MCF 10A (cell line): ENCODE measurements around the gene RAP1GDS1. TPM values are rescaled to one million over a fixed set of nuclear protein-coding genes. Genes with fewer than 3 reads are reported as not detected.
A peak's percentile ranks its signal among the peaks of the same experiment; 100 is the strongest.

ENCODE experiments used
- Bru-seq: library from RNA; stranded (reverse); fragments of 400-500 nt; gene quantifications from one replicate; lab custom pipeline; 2021; lab: Mats Ljungman, UMichigan
- BruChase-seq, 2 experiments: library from RNA; stranded (reverse); fragments of 400-500 nt; gene quantifications; one replicate each; lab custom pipeline; 2021; lab: Mats Ljungman, UMichigan
- BruUV-seq: library from RNA; stranded (reverse); fragments of 400-500 nt; replicated peaks from 2 replicates; lab custom pipeline; 2021; lab: Mats Ljungman, UMichigan
- CTCF ChIA-PET: fragments of 300-600 bp; sonication (Branson Sonifier 250); formaldehyde crosslinking; extraction: SDS; loops from one replicate; lab custom pipeline; 2021; ENCODE audit warnings: antibody characterized with exemption, inconsistent platforms; lab: Yijun Ruan, JAX
- POLR2A ChIA-PET: fragments of 300-600, 350-650 bp; sonication (Branson Sonifier 250); formaldehyde crosslinking; extraction: SDS; loops from one replicate; lab custom pipeline; 2020; ENCODE audit warnings: antibody characterized with exemption, inconsistent platforms; lab: Yijun Ruan, JAX
- DNase-seq: peaks from one replicate; pipeline ENCODE4 v3.0.0-alpha.2; 2018; ENCODE audit not compliant: unreplicated experiment
- H3K27ac Mint-ChIP-seq: one replicate; pipeline ENCODE4 v1.8.0; 2022; ENCODE audit warnings: mild to moderate bottlenecking, low read depth, mixed read lengths; ENCODE audit not compliant: unreplicated experiment
- H3K27me3 Mint-ChIP-seq: one replicate; pipeline ENCODE4 v1.8.0; 2022; ENCODE audit warnings: mixed read lengths; ENCODE audit not compliant: insufficient read depth, unreplicated experiment
- H3K36me3 Mint-ChIP-seq: one replicate; pipeline ENCODE4 v1.8.0; 2022; ENCODE audit warnings: mild to moderate bottlenecking, moderate library complexity, mixed read lengths; ENCODE audit not compliant: insufficient read depth, unreplicated experiment
- H3K4me1 Mint-ChIP-seq: one replicate; pipeline ENCODE4 v1.8.0; 2022; ENCODE audit warnings: mixed read lengths; ENCODE audit not compliant: insufficient read depth, unreplicated experiment
- H3K4me3 Mint-ChIP-seq: one replicate; pipeline ENCODE4 v1.8.0; 2022; ENCODE audit warnings: mild to moderate bottlenecking, moderate library complexity, mixed read lengths; ENCODE audit not compliant: unreplicated experiment
- H3K9me3 Mint-ChIP-seq: one replicate; pipeline ENCODE4 v1.8.0; 2022; ENCODE audit warnings: mixed read lengths; ENCODE audit not compliant: unreplicated experiment
- CTCF ChIP-seq: fragments of 200-600 bp; IDR thresholded peaks from one replicate; pipeline ENCODE4 v1.8.0; 2022; ENCODE audit warnings: antibody characterized with exemption, mild to moderate bottlenecking; ENCODE audit not compliant: unreplicated experiment
- intact Hi-C: fragments of 100-400 bp; cut with micrococcal nuclease; formaldehyde crosslinking; loops from 2 replicates; pipeline ENCODE4 v1.14.1; 2022
- long read RNA-seq: library from polyadenylated mRNA; stranded (forward); transcript quantifications from one replicate; pipeline ENCODE4 v2.0.0, GENCODE V29; 2022
- total RNA-seq: library from RNA; stranded (reverse); gene quantifications from 2 replicates; pipeline ENCODE4 v1.2.3, GENCODE V29; 2022

Gene RAP1GDS1
- total RNA-seq (61.3 and 68.9 TPM in 2 replicates), Bru-seq, nascent RNA (percentile 87 among the genes with signal in this experiment), BruChase-seq, experiment 1, labeled RNA remaining after a 6-hour chase (percentile 69 among the genes with signal in this experiment), BruChase-seq, experiment 2, labeled RNA remaining after a 2-hour chase (percentile 75 among the genes with signal in this experiment)
- long read RNA-seq, transcript RAP1GDS1-205 (15 exons, 3,681 nt) = major isoform, 78 of 178 reads
- long read RNA-seq, transcript RAP1GDS1-202 (15 exons, 2,092 nt) = minor isoform, 23 of 178 reads
- long read RNA-seq, transcript RAP1GDS1-203 (14 exons, 2,085 nt) = minor isoform, 6 of 178 reads
- long read RNA-seq, transcript RAP1GDS1-204 (14 exons, 1,942 nt) = minor isoform, 10 of 178 reads
- long read RNA-seq, partial matches to known transcripts = 9 of 178 reads
- long read RNA-seq, other reads (novel, unspliced or antisense) = 48 of 178 reads

- intact Hi-C loops = loop anchor here (1.0 to 5.0 kb wide), 5 partner anchors 94 to 400 kb away; no protein-coding TSS in a partner anchor
- no TSS peak for BruUV-seq
- H3K27ac Mint-ChIP-seq = peak within 1 kb of the TSS; percentile 86
- no peak for TF ChIP-seq CTCF
- CTCF ChIA-PET = interaction anchor here (0.6 to 0.9 kb wide), 5 partner anchors 90 to 864 kb away, joined by 3 read pairs; no protein-coding TSS in a partner anchor
- H3K36me3 Mint-ChIP-seq = no peaks in the 10 kb centered on the region
- DNase-seq = peak; percentile 95
- no peaks in the 10 kb centered on the region for H3K27me3 Mint-ChIP-seq
- peak within 1 kb of the TSS; percentile 89 for H3K4me3 Mint-ChIP-seq
- POLR2A ChIA-PET = interaction anchor here (0.6 to 4.4 kb wide), 57 partner anchors 8 to 1203 kb away, joined by 3 to 71 read pairs (median 4); partner anchors contain the start of genes EIF4E, METAP1, STPG2 and TSPAN5
- H3K4me1 Mint-ChIP-seq = peaks cover 35% of the 10 kb centered on the region
- no peaks in the 10 kb centered on the region for H3K9me3 Mint-ChIP-seq
Measured at GRCh38 chr4:98260579-98261404, at the start of gene RAP1GDS1. TSS of gene RAP1GDS1 (plus strand) at chr4:98261384. CDS start at chr4:98261566, 182 bp downstream.

- POLR2A ChIA-PET = interaction anchor here (0.7 to 0.9 kb wide), 4 partner anchors 39 to 295 kb away, joined by 3 to 4 read pairs (median 4); partner anchors contain the start of genes RAP1GDS1 and STPG2
- Mint-ChIP-seq H3K4me1 (no peaks in the 10 kb centered on the region), H3K27ac (no peak overlapping the region), H3K4me3 (no peak overlapping the region), H3K27me3 (no peaks in the 10 kb centered on the region), H3K9me3 (no peaks in the 10 kb centered on the region), H3K36me3 (no peaks in the 10 kb centered on the region)
- no TSS peak for BruUV-seq
- intact Hi-C loops = no loop called here
- CTCF ChIA-PET = no interaction called here
- no peak for DNase-seq
- no peak for TF ChIP-seq CTCF
Measured at GRCh38 chr4:98222306-98222705, 38.9 kb upstream of the RAP1GDS1 start.

- Mint-ChIP-seq H3K9me3 (no peaks in the 10 kb centered on the region), H3K27ac (no peak overlapping the region), H3K27me3 (no peaks in the 10 kb centered on the region), H3K36me3 (no peaks in the 10 kb centered on the region), H3K4me3 (no peak overlapping the region), H3K4me1 (no peaks in the 10 kb centered on the region)
- no TSS peak for BruUV-seq
- intact Hi-C loops = no loop called here
- ChIA-PET POLR2A (no interaction called here), CTCF (interaction anchor here (0.6 kb wide), 1 partner anchor 1236 kb away, joined by 3 read pairs; no protein-coding TSS in a partner anchor)
- no peak for TF ChIP-seq CTCF
- no peak for DNase-seq
Measured at GRCh38 chr4:98226396-98226795, 34.8 kb upstream of the RAP1GDS1 start.
